IPS-NIHi7 (cell line): ENCODE measurements around the gene ZNHIT2.
"Not testable (repeated sequence)": the region's sequence is repeated elsewhere in the genome, so short reads cannot be mapped to it uniquely, and the experiment has no call there.

ENCODE experiments used
- DNase-seq: peaks from one replicate; pipeline ENCODE4 v3.0.0; 2012; ENCODE audit warnings: mixed read lengths; ENCODE audit errors: extremely low spot score

Gene ZNHIT2

GRCh38 chr11:65119670-65119995 lies 2.1 kb upstream of the ZNHIT2 start:
- DNase-seq, result no peak

GRCh38 chr11:65118891-65119669 lies 1.6 kb upstream of the ZNHIT2 start:
- not testable (repeated sequence) for DNase-seq

DNA sequence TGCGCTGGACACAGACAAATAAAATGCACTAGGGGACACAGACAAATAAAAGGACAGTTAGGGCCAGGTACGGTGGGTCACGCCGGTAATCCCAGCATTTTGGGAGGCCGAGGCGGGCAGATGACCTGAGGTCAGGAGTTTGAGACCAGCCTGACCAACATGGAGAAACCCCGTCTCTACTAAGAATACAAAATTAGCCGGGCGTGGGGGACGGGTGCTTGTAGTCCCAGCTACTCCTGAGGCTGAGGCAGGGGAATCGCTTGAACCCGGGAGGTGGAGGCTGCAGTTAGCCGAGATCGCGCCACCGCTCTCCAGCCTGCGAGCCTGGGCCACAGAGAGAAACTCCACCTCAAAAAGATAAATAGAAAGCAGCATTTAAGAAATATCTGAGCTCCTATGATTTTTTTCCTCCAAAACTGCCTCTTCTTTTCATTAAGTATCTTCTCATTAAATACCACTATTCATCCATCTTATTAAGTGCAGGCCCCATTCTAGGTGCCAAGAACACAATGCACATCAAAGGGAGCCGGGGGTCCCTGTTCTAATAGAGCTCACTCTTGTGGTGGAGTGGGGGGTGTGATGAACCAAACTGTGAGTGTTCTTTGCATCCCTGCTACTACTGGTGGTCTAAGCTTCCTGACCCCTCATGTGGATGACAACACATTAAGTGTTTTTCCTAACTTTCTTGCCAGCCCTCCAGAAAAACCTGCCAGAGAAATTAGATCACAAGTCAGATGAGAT lies 766 bp upstream of the ZNHIT2 start:
- no peak for DNase-seq

GRCh38 chr11:65116370-65117205 lies 913 bp downstream of the ZNHIT2 start:
- no peak for DNase-seq

- no peak for DNase-seq
Observed at GRCh38 chr11:65115361-65116082, 2.0 kb downstream of the ZNHIT2 start.

- DNase-seq, result no peak
Observed at GRCh38 chr11:65114538-65115171, 2.8 kb downstream of the ZNHIT2 start.

DNA sequence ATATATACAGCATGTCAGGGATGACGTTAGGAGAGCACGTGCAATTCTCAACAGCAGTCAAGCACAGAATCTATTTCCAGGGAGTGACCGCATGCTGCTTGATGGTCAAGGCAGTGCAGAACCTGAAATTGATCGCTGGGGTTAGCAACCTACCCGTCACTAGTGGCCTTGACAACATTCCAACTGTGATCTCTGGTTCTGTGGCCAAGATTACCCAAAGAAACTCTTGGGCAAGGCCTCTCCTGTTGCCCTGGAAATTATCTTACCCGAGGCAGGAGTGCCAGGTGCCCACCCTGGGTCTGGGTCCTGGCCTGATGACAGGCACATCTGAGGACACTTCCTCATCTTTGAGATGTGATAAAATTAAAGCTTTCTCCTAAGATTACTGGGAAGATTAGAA lies 3.7 kb downstream of the ZNHIT2 start:
- no peak for DNase-seq

DNA sequence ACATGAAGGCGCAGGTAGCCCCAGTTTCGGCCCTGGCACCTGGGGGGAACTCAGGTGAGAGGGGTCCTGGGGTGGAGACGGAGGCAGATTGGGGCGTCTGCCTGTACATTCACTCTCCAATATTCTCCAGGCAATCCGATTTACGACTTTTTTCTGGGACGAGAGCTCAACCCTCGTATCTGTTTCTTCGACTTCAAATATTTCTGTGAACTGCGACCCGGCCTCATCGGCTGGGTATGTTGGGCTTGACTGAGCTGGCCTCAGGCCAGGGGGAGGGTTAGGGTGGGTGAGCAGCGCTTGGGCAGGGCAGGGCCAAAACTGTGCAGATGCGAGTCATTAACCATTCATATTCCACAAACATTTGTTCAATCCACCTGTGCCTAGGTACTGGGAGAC lies 4.1 kb downstream of the ZNHIT2 start:
- DNase-seq, result no peak

GRCh38 chr11:65112546-65113360 lies 4.7 kb downstream of the ZNHIT2 start:
- DNase-seq, result peak; percentile 68

GRCh38 chr11:65111744-65112545 lies 5.6 kb downstream of the ZNHIT2 start, which contains the start of gene TM7SF2:
TM7SF2 (plus strand) TSS chr11:65111872; CDS start chr11:65112016, 144 bp downstream.
- DNase-seq, result peak; percentile 97

DNA sequence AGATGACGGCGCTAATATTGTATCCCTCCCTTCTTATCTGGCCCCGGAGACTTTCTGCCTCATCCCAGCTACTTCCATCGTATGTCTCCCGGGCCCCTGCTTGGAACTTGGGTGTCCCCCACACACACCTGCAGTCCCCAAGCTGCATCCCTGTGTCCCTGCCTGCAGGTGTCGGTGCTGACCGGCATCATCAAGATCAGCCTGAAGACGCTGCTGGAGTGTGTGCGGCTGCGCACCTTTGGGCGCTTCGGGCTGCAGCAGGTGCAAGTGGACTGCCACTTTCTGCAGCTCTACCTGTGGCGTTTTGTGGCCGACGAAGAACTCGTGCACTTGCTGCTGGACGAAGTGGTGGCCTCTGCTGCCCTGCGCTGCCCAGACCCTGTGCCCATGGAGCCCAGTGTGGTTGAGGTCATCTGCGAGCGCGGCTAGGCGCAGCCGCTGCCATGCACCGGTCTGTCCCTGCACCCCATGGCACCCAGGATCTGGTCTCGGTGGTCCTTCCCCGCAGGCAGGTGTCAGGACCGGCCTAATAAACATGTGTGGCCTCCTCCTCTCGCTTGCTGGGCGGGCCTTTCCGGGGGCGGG lies 6.2 kb downstream of the ZNHIT2 start:
- no peak for DNase-seq

DNA sequence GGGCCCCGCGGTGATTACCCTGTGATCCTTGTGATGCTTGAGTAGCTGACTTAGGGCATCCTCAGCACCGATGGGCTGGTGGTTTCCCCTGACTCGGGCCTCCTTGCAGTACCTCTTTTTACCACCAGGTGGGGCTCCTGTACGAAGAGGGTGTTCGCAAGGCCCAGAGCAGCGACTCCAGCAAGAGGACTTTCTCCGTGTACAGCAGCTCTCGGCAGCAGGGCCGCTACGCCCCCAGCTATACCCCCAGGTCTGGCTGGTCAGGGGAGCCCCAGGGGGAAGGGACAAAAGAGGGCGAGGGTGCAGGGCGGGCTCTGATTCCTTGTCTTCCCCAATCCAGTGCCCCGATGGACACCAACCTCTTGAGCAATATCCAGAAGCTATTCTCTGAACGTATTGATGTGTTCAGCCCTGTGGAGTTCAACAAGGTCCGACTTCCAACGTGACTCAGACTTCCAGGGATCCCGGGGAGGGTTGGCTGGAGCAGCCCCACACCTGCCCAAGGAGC lies 7.1 kb downstream of the ZNHIT2 start:
- peak; percentile 91 for DNase-seq

GRCh38 chr11:65109231-65110198 lies 8.0 kb downstream of the ZNHIT2 start:
- no peak for DNase-seq

GRCh38 chr11:65108469-65109123 lies 8.9 kb downstream of the ZNHIT2 start:
- DNase-seq, result no peak

DNA sequence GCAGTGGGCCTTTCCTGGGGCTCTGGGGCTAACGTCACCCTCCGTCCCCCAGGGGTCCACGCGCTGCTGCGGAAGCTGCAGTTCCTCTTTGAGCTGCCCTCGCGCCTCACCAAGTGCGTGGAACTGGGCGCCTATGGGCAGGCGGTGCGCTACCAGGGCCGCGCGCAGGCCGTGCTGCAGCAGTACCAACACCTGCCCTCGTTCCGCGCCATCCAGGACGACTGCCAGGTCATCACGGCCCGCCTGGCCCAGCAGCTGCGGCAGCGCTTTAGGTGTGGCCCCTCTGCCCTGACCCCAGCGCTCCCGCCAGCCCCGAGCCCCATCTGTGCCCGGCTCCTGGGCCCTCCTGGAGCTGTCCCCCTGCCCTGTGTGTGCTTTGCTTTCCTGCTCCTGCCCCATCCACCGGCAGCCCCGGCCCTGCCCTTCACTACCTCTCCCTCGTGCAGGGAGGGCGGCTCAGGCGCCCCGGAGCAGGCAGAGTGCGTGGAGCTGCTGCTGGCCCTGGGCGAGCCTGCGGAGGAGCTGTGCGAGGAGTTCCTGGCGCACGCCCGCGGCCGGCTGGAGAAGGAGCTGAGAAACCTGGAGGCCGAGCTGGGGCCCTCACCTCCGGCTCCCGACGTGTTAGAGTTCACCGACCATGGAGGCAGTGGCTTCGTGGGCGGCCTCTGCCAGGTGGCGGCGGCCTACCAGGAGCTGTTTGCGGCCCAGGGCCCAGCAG lies 9.6 kb downstream of the ZNHIT2 start:
- DNase-seq, result no peak

- DNase-seq, result no peak
Observed at GRCh38 chr11:65107078-65107477, 10.4 kb downstream of the ZNHIT2 start.
